ENCODE data around the gene PCSK4. TPM values are rescaled to one million over a fixed set of nuclear protein-coding genes. Genes with fewer than 3 reads are reported as not detected.

Gene PCSK4
- total and polyA plus RNA-seq, 2 of the 13 experiments (the other 11 are each of a cell fraction or from before 2014, with no cell fraction given): 2.0 to 2.7 TPM

DNA sequence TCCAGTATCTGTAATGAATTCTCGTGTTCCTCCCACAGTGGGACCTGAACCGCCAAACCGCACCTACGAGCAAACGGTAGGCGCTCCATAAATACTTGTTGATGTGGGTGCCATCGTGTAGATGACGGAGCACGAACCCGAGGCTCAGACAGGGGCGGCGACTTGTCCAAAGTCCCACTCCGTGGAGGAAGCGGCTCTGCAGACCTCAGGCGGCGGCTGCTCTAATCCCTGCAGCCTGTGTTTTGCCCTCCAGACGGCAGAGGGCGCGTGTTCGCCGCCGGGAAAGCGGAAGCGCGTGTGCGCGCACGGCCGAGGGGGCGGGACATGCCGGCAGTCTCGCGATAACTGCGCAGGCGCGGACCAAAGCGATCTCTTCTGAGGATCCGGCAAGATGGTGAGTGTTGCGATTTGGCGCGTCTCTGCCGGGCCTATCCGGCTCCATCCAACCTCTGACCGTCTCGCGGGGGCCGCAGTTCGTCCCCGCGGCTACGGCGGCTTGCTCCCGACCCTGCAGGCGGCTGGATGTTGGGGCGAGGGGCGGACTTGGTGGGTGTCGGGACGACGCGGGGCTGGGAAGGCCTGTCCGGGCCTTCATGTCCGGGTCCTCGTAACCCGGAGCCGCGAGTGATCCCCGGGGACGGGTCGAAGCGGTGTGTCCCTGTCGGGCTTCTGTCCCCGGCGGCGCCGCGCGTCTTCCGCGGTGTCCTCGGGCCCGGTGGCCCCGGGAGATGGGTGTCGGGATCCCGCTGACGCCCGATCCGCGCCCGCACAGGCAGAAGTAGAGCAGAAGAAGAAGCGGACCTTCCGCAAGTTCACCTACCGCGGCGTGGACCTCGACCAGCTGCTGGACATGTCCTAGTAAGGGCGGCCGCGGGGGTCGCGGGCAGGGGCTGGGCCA lies 51.9 kb downstream of the PCSK4 start, which contains the start of gene RPS15 (continued):
- TF ChIP-seq SSRP1 (CRISPR knock-in tag; IDR thresholded peaks at IDR 0.05) (no peak; the same call in 1 of the 2 replicates), HNF4A (CRISPR knock-in tag; IDR thresholded peaks at IDR 0.05) (peak; percentile 95), ZNF660 (CRISPR knock-in tag; IDR thresholded peaks at IDR 0.05; ENCODE audit: borderline replicate concordance, low read depth) (0 out of 2 replicates have a peak, but pooled peaks have one; percentile 44), PHB2 (IDR thresholded peaks at IDR 0.05; ENCODE audit: partially characterized antibody) (no peak), U2AF2 (IDR thresholded peaks at IDR 0.05; ENCODE audit: low read depth, low read length) (no peak), MED13 (CRISPR knock-in tag; IDR thresholded peaks at IDR 0.05) (peak; percentile 89), KAT2B (IDR thresholded peaks at IDR 0.05; ENCODE audit: borderline replicate concordance, low read depth, low read length) (no peak), ZFAT (CRISPR knock-in tag; conservative IDR thresholded peaks at IDR 0.05) (peak; percentile 82; the same call in 1 of the 2 replicates), ZNF225 (CRISPR knock-in tag; IDR thresholded peaks at IDR 0.05) (peak; percentile 93), ATM (IDR thresholded peaks at IDR 0.05; ENCODE audit: borderline replicate concordance) (no peak), ZFP36L2 (CRISPR knock-in tag; IDR thresholded peaks at IDR 0.05) (peak; percentile 81; the same call in 1 of the 2 replicates), MBNL3 (CRISPR knock-in tag; conservative IDR thresholded peaks at IDR 0.05) (no peak), CREM (IDR thresholded peaks at IDR 0.05) (peak; percentile 58; the same call in 1 of the 2 replicates), CREM (CRISPR knock-in tag; IDR thresholded peaks at IDR 0.05) (no peak), GLI4 (CRISPR knock-in tag; IDR thresholded peaks at IDR 0.05; ENCODE audit: borderline replicate concordance) (peak; percentile 94; the same call in 1 of the 2 replicates), HDAC1 (CRISPR knock-in tag; IDR thresholded peaks at IDR 0.05) (peak; percentile 86), SMAD1 (CRISPR knock-in tag; IDR thresholded peaks at IDR 0.05; ENCODE audit: borderline replicate concordance, low read depth) (peak; percentile 99), IKZF1 (IDR thresholded peaks at IDR 0.05) (no peak)
- TF ChIP-seq, protein P1, sequence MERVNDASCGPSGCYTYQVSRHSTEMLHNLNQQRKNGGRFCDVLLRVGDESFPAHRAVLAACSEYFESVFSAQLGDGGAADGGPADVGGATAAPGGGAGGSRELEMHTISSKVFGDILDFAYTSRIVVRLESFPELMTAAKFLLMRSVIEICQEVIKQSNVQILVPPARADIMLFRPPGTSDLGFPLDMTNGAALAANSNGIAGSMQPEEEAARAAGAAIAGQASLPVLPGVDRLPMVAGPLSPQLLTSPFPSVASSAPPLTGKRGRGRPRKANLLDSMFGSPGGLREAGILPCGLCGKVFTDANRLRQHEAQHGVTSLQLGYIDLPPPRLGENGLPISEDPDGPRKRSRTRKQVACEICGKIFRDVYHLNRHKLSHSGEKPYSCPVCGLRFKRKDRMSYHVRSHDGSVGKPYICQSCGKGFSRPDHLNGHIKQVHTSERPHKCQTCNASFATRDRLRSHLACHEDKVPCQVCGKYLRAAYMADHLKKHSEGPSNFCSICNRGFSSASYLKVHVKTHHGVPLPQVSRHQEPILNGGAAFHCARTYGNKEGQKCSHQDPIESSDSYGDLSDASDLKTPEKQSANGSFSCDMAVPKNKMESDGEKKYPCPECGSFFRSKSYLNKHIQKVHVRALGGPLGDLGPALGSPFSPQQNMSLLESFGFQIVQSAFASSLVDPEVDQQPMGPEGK (CRISPR knock-in tag; IDR thresholded peaks at IDR 0.05): peak; percentile 72
- TF ChIP-seq, protein P2, sequence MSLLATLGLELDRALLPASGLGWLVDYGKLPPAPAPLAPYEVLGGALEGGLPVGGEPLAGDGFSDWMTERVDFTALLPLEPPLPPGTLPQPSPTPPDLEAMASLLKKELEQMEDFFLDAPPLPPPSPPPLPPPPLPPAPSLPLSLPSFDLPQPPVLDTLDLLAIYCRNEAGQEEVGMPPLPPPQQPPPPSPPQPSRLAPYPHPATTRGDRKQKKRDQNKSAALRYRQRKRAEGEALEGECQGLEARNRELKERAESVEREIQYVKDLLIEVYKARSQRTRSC (CRISPR knock-in tag; IDR thresholded peaks at IDR 0.05; ENCODE audit: low read depth): peak; percentile 52; the same call in 1 of the 2 replicates
- TF ChIP-seq, protein P3, sequence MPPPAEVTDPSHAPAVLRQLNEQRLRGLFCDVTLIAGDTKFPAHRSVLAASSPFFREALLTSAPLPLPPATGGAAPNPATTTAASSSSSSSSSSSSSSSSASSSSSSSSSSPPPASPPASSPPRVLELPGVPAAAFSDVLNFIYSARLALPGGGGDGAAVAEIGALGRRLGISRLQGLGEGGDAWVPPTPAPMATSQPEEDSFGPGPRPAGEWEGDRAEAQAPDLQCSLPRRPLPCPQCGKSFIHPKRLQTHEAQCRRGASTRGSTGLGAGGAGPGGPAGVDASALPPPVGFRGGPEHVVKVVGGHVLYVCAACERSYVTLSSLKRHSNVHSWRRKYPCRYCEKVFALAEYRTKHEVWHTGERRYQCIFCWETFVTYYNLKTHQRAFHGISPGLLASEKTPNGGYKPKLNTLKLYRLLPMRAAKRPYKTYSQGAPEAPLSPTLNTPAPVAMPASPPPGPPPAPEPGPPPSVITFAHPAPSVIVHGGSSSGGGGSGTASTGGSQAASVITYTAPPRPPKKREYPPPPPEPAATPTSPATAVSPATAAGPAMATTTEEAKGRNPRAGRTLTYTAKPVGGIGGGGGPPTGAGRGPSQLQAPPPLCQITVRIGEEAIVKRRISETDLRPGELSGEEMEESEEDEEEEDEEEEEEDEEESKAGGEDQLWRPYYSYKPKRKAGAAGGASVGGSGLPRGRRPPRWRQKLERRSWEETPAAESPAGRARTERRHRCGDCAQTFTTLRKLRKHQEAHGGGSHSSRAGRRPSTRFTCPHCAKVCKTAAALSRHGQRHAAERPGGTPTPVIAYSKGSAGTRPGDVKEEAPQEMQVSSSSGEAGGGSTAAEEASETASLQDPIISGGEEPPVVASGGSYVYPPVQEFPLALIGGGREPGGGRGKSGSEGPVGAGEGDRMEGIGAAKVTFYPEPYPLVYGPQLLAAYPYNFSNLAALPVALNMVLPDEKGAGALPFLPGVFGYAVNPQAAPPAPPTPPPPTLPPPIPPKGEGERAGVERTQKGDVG (CRISPR knock-in tag; IDR thresholded peaks at IDR 0.05; ENCODE audit: borderline replicate concordance): peak; percentile 90
- TF ChIP-seq, protein P4, sequence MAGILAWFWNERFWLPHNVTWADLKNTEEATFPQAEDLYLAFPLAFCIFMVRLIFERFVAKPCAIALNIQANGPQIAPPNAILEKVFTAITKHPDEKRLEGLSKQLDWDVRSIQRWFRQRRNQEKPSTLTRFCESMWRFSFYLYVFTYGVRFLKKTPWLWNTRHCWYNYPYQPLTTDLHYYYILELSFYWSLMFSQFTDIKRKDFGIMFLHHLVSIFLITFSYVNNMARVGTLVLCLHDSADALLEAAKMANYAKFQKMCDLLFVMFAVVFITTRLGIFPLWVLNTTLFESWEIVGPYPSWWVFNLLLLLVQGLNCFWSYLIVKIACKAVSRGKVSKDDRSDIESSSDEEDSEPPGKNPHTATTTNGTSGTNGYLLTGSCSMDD (CRISPR knock-in tag; IDR thresholded peaks at IDR 0.05): no peak
- TF ChIP-seq, protein P5, sequence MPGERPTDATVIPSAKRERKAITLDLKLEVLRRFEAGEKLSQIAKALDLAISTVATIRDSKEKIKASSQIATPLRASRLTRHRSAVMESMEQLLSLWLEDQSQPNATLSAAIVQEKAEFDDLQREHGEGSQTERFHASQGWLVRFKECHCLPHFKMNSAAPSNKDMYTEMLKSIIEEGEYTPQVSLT (CRISPR knock-in tag; IDR thresholded peaks at IDR 0.05; ENCODE audit: borderline replicate concordance, low read depth): 0 out of 2 replicates have a peak, but pooled peaks have one; percentile 50

Measured in HepG2 (cell line).